Measurements from ENCODE around the gene MXI1. TPM values are rescaled to one million over a fixed set of nuclear protein-coding genes. Genes with fewer than 3 reads are reported as not detected.

MXI1 gene
- total RNA-seq, 1 experiment from 2014 or later, result 8.4 TPM

GRCh38 chr10:110254467-110254866 lies 47.1 kb downstream of the MXI1 start:
- TF ChIP-seq CTCF (IDR thresholded peaks at IDR 0.05; ENCODE audit: unreplicated experiment), result no peak
- H3K4me3 Mint-ChIP-seq (ENCODE audit: low read depth, unreplicated experiment), result no peak overlapping the region
- no peak overlapping the region for H3K27ac Mint-ChIP-seq (ENCODE audit: unreplicated experiment)
- BruUV-seq (replicated peaks), result no TSS peak
- intact Hi-C loops (cut with micrococcal nuclease; ENCODE audit: unreplicated experiment), result no loop called here
- no peaks in the 10 kb centered on the region for H3K4me1 Mint-ChIP-seq (ENCODE audit: low read depth, unreplicated experiment)
- H3K27me3 Mint-ChIP-seq (ENCODE audit: unreplicated experiment), result no peaks in the 10 kb centered on the region
- no peaks in the 10 kb centered on the region for H3K36me3 Mint-ChIP-seq (ENCODE audit: insufficient read depth, unreplicated experiment)
- CTCF ChIA-PET, result no interaction called here
- H3K9me3 Mint-ChIP-seq (ENCODE audit: low read depth, unreplicated experiment), result no peaks in the 10 kb centered on the region
- no peak for DNase-seq

- Mint-ChIP-seq H3K4me1 (ENCODE audit: low read depth, unreplicated experiment) (no peaks in the 10 kb centered on the region), H3K27ac (ENCODE audit: unreplicated experiment) (no peak overlapping the region), H3K4me3 (ENCODE audit: low read depth, unreplicated experiment) (no peak overlapping the region), H3K36me3 (ENCODE audit: insufficient read depth, unreplicated experiment) (no peaks in the 10 kb centered on the region), H3K27me3 (ENCODE audit: unreplicated experiment) (no peaks in the 10 kb centered on the region), H3K9me3 (ENCODE audit: low read depth, unreplicated experiment) (no peaks in the 10 kb centered on the region)
- intact Hi-C loops (cut with micrococcal nuclease; ENCODE audit: unreplicated experiment), result no loop called here
- DNase-seq, result no peak
- no TSS peak for BruUV-seq (replicated peaks)
- no peak for TF ChIP-seq CTCF (IDR thresholded peaks at IDR 0.05; ENCODE audit: unreplicated experiment)
- CTCF ChIA-PET, result no interaction called here
Measured at GRCh38 chr10:110258542-110258941, 51.1 kb downstream of the MXI1 start.

- CTCF ChIA-PET, result no interaction called here
- no TSS peak for BruUV-seq (replicated peaks)
- H3K27me3 Mint-ChIP-seq (ENCODE audit: unreplicated experiment), result no peaks in the 10 kb centered on the region
- H3K36me3 Mint-ChIP-seq (ENCODE audit: insufficient read depth, unreplicated experiment), result no peaks in the 10 kb centered on the region
- TF ChIP-seq CTCF (IDR thresholded peaks at IDR 0.05; ENCODE audit: unreplicated experiment), result no peak
- intact Hi-C loops (cut with micrococcal nuclease; ENCODE audit: unreplicated experiment), result no loop called here
- no peak overlapping the region for H3K4me3 Mint-ChIP-seq (ENCODE audit: low read depth, unreplicated experiment)
- no peak for DNase-seq
- no peak overlapping the region for H3K27ac Mint-ChIP-seq (ENCODE audit: unreplicated experiment)
- H3K9me3 Mint-ChIP-seq (ENCODE audit: low read depth, unreplicated experiment), result no peaks in the 10 kb centered on the region
- no peaks in the 10 kb centered on the region for H3K4me1 Mint-ChIP-seq (ENCODE audit: low read depth, unreplicated experiment)
Measured at GRCh38 chr10:110259317-110259716, 51.9 kb downstream of the MXI1 start.

GRCh38 chr10:110260746-110261477 lies 53.5 kb downstream of the MXI1 start:
- Mint-ChIP-seq H3K4me1 (ENCODE audit: low read depth, unreplicated experiment) (no peaks in the 10 kb centered on the region), H3K4me3 (ENCODE audit: low read depth, unreplicated experiment) (no peak overlapping the region), H3K36me3 (ENCODE audit: insufficient read depth, unreplicated experiment) (no peaks in the 10 kb centered on the region), H3K9me3 (ENCODE audit: low read depth, unreplicated experiment) (no peaks in the 10 kb centered on the region), H3K27ac (ENCODE audit: unreplicated experiment) (no peak overlapping the region), H3K27me3 (ENCODE audit: unreplicated experiment) (no peaks in the 10 kb centered on the region)
- CTCF ChIA-PET, result interaction anchor here (0.7 kb wide), 1 partner anchor 218 kb away, joined by 4 read pairs; no protein-coding TSS in a partner anchor
- intact Hi-C loops (cut with micrococcal nuclease; ENCODE audit: unreplicated experiment), result no loop called here
- DNase-seq, result no peak
- no TSS peak for BruUV-seq (replicated peaks)
- TF ChIP-seq CTCF (IDR thresholded peaks at IDR 0.05; ENCODE audit: unreplicated experiment), result no peak

All from Calu3 (cell line).